ENCODE data around the gene FLNC. TPM values are rescaled to one million over a fixed set of nuclear protein-coding genes. Genes with fewer than 3 reads are reported as not detected.

Gene FLNC
- total RNA-seq, 1 experiment from 2014 or later = 93.1 TPM

DNA sequence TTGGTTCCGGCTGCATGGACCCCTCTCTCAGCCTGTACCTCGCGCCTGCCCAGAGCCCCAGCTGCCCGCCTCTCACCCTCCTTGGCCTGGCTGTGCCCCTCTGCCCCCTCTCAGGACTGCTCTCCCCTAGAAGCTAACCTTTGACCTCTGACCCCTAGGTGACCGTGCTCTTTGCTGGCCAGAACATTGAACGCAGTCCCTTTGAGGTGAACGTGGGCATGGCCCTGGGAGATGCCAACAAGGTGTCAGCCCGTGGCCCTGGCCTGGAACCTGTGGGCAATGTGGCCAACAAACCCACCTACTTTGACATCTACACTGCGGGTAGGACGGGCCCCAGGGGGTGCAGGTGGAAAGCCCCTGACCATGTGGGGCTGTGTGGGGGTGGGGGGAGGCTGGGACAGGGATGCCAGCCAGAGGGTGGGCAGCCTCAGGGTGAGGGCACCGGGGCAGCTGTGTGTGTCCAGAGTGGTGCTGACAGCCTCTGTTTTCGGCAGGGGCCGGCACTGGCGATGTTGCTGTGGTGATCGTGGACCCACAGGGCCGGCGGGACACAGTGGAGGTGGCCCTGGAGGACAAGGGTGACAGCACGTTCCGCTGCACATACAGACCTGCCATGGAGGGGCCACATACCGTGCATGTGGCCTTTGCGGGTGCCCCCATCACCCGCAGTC is 8.0 kb downstream of the FLNC start:
- H3K9me3 ChIP-seq = no peaks in the 10 kb centered on the region
- no peaks in the 10 kb centered on the region for H3K27me3 ChIP-seq
- DNase-seq = no peak
- H3K36me3 ChIP-seq = peaks cover 47% of the 10 kb centered on the region
- no peak overlapping the region for H3K4me3 ChIP-seq

DNA sequence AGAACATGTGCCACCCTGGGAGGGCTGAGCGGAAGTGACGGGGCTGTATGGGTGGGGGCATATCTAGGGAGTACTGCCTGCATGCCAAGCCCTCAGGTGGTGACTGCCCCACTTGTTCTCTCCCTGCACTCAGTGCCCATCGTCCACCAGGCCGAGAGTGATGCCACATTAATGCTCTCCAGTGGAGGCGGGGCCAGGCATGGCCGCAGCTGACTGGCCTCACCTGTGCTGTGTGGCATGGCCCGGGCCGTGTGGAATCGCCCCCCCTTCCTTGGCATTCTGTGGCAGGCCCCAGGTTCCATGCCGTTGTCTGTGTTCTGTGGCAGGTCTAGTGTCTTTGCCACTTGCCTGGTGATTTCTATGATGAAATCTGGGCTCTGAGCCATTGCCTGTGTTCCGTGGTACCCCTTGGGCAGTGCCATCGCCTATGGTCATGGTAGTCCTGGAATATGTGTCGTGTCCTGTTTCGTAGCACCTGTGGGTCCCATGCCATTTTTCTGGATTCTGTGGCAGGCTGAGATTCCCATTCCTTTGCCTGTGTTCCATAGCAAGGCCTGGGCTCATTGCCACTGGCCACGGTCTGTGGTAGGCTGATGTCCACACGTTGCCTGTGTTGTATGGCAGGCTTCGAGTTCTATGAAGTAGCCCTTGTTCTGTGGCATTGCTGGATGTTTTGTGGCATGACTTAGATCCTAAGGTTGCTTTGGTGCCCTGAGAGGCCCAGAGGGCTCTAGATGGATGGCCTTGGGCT is 8.9 kb downstream of the FLNC start:
- peaks cover 53% of the 10 kb centered on the region for H3K36me3 ChIP-seq
- H3K4me3 ChIP-seq = no peak overlapping the region
- H3K9me3 ChIP-seq = no peaks in the 10 kb centered on the region
- no peaks in the 10 kb centered on the region for H3K27me3 ChIP-seq
- no peak for DNase-seq

DNA sequence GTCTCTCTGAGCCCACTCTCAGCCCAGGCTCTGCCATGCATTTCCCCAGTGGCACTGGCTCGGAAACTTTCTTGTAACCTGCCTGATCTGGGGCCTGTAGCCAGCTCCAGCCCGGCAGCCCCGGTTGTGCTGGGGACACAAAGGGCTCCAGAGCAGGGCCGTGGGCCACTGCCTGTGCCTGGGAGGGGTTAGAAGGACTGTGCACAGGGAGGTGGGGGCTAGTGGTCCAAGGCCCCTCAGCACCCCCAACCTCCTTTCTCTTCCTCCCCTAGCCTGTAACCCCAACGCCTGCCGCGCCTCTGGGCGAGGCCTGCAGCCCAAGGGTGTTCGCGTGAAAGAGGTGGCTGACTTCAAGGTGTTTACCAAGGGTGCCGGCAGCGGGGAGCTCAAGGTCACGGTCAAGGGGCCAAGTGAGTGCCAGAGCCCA is 9.6 kb downstream of the FLNC start:
- H3K27me3 ChIP-seq = no peaks in the 10 kb centered on the region
- DNase-seq = no peak
- no peaks in the 10 kb centered on the region for H3K9me3 ChIP-seq
- H3K36me3 ChIP-seq = peaks cover 56% of the 10 kb centered on the region
- H3K4me3 ChIP-seq = no peak overlapping the region

DNA sequence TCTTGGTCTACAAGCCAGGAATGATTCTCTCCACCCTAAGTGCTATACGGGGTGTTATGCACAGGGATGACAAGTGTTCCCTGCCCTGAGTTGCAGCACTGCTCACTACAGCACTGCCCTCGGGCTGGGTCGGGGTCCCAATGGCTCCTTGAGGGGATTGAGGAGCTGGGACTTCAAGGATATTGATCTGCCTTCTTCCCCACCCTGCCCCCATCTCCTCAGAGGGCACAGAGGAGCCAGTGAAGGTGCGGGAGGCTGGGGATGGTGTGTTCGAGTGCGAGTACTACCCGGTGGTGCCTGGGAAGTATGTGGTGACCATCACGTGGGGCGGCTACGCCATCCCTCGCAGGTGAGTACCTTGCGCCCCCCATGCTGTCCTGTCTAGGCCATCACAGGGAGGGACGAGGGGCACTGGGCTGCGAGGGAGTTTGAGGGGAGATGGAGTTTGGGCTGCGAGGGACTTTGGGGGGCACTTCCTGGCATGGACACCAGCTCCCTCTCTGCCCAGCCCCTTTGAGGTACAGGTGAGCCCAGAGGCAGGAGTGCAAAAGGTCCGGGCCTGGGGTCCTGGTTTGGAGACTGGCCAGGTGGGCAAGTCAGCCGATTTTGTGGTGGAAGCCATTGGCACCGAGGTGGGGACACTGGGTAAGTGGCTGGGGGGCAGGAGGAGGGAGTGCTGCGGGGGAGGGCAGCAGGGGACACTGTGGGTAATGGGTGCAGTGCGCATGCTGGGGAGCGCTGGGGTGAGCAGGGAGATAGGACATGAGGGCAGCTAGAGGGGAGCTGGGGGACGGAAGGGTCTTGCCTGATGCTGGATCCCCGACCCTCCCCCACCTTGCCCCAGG is 10.3 kb downstream of the FLNC start:
- no peak for DNase-seq
- no peaks in the 10 kb centered on the region for H3K27me3 ChIP-seq
- H3K9me3 ChIP-seq = no peaks in the 10 kb centered on the region
- peaks cover 53% of the 10 kb centered on the region for H3K36me3 ChIP-seq
- no peak overlapping the region for H3K4me3 ChIP-seq

DNA sequence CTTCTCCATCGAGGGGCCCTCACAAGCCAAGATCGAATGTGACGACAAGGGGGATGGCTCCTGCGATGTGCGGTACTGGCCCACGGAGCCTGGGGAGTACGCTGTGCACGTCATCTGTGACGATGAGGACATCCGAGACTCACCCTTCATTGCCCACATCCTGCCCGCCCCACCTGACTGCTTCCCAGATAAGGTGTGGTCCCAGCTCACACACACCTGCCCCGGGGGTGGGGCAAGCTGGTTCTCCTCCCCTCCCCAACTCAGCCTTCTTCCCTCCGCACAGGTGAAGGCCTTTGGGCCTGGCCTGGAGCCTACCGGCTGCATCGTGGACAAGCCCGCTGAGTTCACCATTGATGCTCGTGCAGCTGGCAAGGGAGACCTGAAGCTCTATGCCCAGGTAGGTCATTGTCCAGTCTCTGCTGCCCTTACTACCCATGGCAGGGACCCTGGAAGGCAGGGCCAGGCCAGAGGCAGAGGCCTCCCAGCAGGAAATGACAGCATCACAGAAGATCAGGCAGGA is 11.0 kb downstream of the FLNC start:
- Histone ChIP-seq H3K4me3 (no peak overlapping the region), H3K36me3 (peaks cover 46% of the 10 kb centered on the region), H3K27me3 (no peaks in the 10 kb centered on the region), H3K9me3 (no peaks in the 10 kb centered on the region)
- DNase-seq = no peak

DNA sequence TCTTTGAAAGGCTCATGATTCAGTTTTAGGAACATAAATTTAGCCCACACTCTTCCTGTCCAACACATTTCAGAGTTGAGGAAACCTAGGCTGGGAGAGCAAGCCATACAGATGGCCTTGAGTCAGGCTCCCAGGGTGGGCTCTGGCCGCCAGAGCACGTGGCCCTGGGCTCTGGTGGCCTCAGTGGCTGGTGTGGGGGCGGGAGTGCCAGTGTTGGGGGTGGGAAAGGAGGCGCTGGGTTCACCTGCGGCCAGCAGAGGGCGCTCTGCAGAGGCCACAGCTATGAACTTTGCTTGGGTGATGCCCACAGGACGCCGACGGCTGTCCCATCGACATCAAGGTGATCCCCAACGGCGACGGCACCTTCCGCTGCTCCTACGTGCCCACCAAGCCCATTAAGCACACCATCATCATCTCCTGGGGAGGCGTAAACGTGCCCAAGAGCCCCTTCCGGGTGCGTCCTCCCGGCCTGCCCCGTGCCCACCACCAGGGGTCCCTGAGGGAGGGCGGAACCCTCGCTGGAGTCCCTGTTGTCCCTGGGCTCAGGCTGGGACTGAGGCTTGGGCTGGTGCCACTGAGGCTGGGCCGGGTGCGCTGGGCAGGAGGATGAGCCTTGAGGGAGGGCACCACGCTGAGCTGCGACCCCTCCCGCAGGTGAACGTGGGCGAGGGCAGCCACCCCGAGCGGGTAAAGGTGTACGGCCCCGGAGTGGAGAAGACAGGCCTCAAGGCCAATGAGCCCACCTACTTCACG is 11.9 kb downstream of the FLNC start:
- Histone ChIP-seq H3K36me3 (peaks cover 39% of the 10 kb centered on the region), H3K27me3 (no peaks in the 10 kb centered on the region), H3K4me3 (no peak overlapping the region), H3K9me3 (no peaks in the 10 kb centered on the region)
- DNase-seq = no peak

DNA sequence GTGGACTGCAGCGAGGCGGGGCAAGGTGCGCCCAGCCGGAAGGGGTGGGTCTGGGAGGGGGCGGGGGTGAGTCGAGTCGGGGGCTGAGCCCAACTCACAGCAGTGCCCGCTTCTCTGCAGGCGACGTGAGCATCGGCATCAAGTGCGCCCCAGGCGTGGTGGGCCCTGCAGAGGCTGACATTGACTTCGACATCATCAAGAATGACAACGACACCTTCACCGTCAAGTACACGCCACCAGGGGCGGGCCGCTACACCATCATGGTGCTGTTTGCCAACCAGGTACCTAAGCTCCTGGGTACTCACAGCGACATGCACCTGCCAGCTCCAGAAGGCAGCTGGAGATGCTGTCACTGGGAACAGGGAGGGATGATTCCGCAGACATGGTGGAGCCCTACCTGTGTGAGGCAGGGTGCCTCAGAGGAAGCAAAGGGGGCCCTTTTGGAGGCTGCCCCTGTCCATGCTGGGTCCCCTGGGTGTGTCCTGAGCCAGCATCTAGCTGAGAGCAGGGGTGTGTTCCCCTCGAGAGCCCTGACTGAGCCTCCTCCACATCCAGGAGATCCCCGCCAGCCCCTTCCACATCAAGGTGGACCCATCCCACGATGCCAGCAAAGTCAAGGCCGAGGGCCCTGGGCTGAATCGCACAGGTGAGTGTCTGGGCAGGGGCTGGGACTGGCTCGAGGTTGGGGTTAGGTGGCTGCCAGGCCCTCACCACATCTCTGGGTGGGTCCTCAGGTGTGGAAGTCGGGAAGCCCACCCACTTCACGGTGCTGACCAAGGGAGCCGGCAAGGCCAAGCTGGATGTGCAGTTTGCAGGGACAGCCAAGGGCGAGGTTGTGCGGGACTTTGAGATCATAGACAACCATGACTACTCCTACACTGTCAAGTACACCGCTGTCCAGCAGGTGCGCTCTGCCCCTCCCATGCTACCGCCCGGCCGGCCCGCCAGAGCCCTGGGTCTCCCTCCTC is 12.8 kb downstream of the FLNC start:
- H3K36me3 ChIP-seq = peaks cover 35% of the 10 kb centered on the region
- no peak overlapping the region for H3K4me3 ChIP-seq
- H3K27me3 ChIP-seq = no peaks in the 10 kb centered on the region
- no peaks in the 10 kb centered on the region for H3K9me3 ChIP-seq
- DNase-seq = no peak

DNA sequence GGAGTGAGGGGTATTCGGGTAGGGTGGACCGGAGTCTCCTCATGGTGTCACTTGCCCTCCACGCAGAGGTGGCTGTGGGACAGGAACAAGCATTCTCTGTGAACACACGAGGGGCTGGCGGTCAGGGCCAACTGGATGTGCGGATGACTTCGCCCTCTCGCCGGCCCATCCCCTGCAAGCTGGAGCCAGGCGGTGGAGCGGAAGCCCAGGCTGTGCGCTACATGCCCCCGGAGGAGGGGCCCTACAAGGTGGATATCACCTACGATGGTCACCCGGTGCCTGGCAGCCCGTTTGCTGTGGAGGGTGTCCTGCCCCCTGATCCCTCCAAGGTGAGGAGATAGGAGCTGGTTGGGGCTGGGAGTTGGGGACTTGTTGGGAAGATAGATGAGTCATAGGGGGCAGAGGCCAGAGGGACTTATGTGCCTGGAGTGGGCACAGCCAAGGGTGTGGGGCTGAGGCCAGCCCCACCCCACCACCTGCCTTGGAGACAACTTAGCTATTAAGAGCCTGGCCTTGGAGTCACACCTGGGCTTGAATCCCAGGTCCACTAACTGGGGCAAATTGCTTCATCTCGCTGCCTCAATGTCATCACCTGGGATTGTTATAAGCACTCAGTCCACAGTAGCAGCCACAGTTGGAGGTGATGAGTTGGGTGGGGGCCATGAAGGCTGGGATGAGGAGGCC is 13.9 kb downstream of the FLNC start:
- Histone ChIP-seq H3K4me3 (no peak overlapping the region), H3K27me3 (no peaks in the 10 kb centered on the region), H3K9me3 (no peaks in the 10 kb centered on the region), H3K36me3 (peaks cover 34% of the 10 kb centered on the region)
- DNase-seq = no peak

DNA sequence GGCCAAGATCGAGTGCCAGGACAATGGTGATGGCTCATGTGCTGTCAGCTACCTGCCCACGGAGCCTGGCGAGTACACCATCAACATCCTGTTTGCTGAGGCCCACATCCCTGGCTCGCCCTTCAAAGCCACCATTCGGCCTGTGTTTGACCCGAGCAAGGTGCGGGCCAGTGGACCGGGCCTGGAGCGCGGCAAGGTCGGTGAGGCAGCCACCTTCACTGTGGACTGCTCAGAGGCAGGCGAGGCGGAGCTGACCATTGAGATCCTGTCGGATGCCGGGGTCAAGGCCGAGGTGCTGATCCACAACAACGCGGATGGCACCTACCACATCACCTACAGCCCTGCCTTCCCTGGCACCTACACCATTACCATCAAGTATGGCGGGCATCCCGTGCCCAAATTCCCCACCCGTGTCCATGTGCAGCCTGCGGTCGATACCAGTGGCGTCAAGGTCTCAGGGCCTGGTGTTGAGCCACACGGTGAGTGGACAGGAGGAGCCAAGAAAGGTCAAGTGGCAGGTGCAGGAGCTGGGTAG is 14.6 kb downstream of the FLNC start:
- DNase-seq = no peak
- Histone ChIP-seq H3K36me3 (peaks cover 29% of the 10 kb centered on the region), H3K9me3 (no peaks in the 10 kb centered on the region), H3K27me3 (no peaks in the 10 kb centered on the region), H3K4me3 (no peak overlapping the region)

DNA sequence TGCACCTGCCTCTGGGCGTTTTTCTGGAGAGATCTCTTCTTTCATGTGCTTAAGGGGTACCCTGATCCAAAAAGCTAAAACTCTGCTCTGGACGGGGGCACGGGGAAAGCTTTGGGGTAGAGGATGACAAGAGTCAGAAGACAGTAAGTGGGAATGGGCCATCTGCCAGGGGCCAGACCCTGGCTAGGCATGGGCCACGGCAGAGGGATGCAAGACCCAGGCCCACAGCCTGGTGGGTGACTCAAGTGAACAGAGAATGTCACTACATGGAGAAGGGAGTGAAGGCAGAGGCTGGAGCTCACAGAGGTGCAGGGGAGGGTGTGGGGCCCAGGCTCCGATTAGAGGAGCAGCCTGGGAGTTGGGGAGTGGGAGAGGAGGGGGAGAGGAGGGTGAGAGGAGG is 15.3 kb downstream of the FLNC start:
- Histone ChIP-seq H3K27me3 (no peaks in the 10 kb centered on the region), H3K36me3 (peaks cover 23% of the 10 kb centered on the region), H3K4me3 (no peak overlapping the region), H3K9me3 (no peaks in the 10 kb centered on the region)
- DNase-seq = no peak

DNA sequence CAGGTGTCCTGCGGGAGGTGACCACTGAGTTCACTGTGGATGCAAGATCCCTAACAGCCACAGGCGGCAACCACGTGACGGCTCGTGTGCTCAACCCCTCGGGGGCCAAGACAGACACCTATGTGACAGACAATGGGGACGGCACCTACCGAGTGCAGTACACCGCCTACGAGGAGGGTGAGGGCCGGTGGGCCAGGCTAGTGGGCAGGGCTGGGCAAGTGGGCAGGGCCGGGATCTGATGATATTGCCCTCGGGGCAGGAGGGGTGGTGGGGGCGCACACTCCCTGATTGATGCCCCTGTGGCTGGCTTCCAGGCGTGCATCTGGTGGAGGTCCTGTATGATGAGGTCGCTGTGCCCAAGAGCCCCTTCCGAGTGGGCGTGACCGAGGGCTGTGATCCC is 15.8 kb downstream of the FLNC start:
- no peak for DNase-seq
- Histone ChIP-seq H3K4me3 (no peak overlapping the region), H3K36me3 (peaks cover 21% of the 10 kb centered on the region)

DNA sequence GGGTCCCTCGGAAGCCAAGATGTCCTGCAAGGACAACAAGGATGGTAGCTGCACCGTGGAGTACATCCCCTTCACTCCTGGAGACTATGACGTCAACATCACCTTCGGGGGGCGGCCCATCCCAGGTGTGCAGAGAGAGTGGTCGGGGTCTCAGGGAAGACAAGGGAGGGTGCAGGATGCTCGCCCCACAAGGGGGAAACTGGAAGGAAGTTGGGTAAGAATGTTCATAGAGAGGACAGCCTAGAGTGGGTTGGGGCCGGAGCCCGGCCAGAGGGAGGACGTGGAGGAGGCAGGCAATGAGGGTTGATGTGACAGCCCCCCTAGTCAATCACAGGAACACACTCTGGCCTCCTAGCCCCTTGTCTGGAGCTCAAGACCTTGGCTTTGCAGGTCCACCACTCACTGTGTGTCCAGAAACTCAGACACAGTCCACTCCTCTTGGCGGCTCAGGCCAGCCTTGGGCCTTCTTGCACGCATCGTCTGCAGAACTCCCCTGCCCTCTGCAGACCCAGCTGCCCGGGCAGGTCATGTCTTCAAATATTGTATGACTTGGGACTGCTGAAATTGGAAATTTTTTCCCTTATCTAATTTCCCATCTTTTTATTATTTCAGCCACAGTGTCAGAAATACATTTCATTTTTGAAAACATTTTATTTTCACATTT is 16.7 kb downstream of the FLNC start:
- DNase-seq = no peak
- Histone ChIP-seq H3K9me3 (no peaks in the 10 kb centered on the region), H3K27me3 (no peaks in the 10 kb centered on the region), H3K4me3 (no peak overlapping the region), H3K36me3 (peaks cover 14% of the 10 kb centered on the region)

More for the DNA sequence above, 15.8 kb downstream of the FLNC start:
- H3K9me3 ChIP-seq = no peaks in the 10 kb centered on the region
- no peaks in the 10 kb centered on the region for H3K27me3 ChIP-seq

DNA sequence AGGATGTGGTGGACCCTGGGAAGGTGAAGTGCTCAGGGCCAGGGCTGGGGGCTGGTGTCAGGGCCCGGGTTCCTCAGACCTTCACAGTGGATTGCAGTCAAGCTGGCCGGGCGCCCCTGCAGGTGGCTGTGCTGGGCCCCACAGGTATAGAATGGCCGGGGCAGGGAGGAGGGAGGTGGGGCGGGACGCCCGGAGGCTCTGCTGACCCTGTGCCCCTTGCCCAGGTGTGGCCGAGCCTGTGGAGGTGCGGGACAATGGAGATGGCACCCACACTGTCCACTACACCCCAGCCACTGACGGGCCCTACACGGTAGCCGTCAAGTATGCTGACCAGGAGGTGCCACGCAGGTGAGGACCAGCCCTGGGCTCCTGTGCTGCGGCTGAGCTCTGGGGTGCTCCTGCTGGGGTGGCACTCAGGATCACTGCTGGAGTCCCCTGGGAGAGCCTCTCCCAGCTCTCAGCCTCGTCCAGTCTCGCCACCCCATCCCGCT is 17.6 kb downstream of the FLNC start:
- H3K4me3 ChIP-seq = no peak overlapping the region
- no peaks in the 10 kb centered on the region for H3K9me3 ChIP-seq
- H3K27me3 ChIP-seq = no peaks in the 10 kb centered on the region
- DNase-seq = no peak
- H3K36me3 ChIP-seq = peaks cover 11% of the 10 kb centered on the region
